Activated effector memory CD4-positive, alpha-beta T cell treated with anti-CD3 and anti-CD28 coated beads, Interleukin-2, amount 50 U/mL, for 16 hours (primary cell): Measurements from ENCODE around the gene FUT3.

Experiments used
- DNase-seq: peaks from one replicate; pipeline ENCODE4 v3.0.0-alpha.2; 2020

FUT3 gene

GRCh38 chr19:5822181-5822844 is 28.9 kb downstream of the FUT3 start:
- no peak for DNase-seq

GRCh38 chr19:5821521-5822180 is 29.6 kb downstream of the FUT3 start:
- no peak for DNase-seq

- DNase-seq, result no peak
These were observed 30.5 kb downstream of the FUT3 start for GRCh38 chr19:5820785-5821184.

- DNase-seq, result no peak
These were observed 32.7 kb downstream of the FUT3 start for GRCh38 chr19:5818594-5818993.

- DNase-seq, result no peak
These were observed 34.0 kb downstream of the FUT3 start for GRCh38 chr19:5817218-5817617.

- DNase-seq, result no peak
These were observed 36.4 kb downstream of the FUT3 start for GRCh38 chr19:5814852-5815246.

- no peak for DNase-seq
These were observed 37.0 kb downstream of the FUT3 start for GRCh38 chr19:5814123-5814851.

GRCh38 chr19:5811117-5811516 is 40.1 kb downstream of the FUT3 start:
- no peak for DNase-seq

- DNase-seq, result no peak
These were observed 41.8 kb downstream of the FUT3 start for GRCh38 chr19:5809469-5809868.

GRCh38 chr19:5809053-5809452 is 42.2 kb downstream of the FUT3 start:
- DNase-seq, result no peak

- DNase-seq, result no peak
These were observed 43.0 kb downstream of the FUT3 start for GRCh38 chr19:5808120-5808816.

GRCh38 chr19:5806905-5807304 is 44.3 kb downstream of the FUT3 start:
- DNase-seq, result no peak

GRCh38 chr19:5806133-5806489 is 45.1 kb downstream of the FUT3 start:
- no peak for DNase-seq

- peak; percentile 86 for DNase-seq
These were observed 45.7 kb downstream of the FUT3 start for GRCh38 chr19:5805462-5806132.

GRCh38 chr19:5804516-5805461 is 46.5 kb downstream of the FUT3 start, which contains the start of gene NRTN:
Gene NRTN, plus strand, starts transcription at chr19:5805067. Its CDS starts 19,099 bp downstream, at chr19:5824166.
- peak; percentile 84 for DNase-seq

GRCh38 chr19:5803752-5804515 is 47.3 kb downstream of the FUT3 start:
- peak; percentile 97 for DNase-seq

- DNase-seq, result no peak
These were observed 47.9 kb downstream of the FUT3 start for GRCh38 chr19:5803441-5803751.

- DNase-seq, result no peak
These were observed 49.2 kb downstream of the FUT3 start for GRCh38 chr19:5801796-5802619.

- DNase-seq, result no peak
These were observed 50.6 kb downstream of the FUT3 start for GRCh38 chr19:5800361-5801270.
